Sciatic nerve (tissue), 2 donors: ENCODE results near the gene WDR54. TPM values are rescaled to one million over a fixed set of nuclear protein-coding genes. Genes with fewer than 3 reads are reported as not detected.
A peak's percentile ranks its signal among the peaks of the same experiment; 100 is the strongest.
"Not testable (repeated sequence)": the region's sequence is repeated elsewhere in the genome, so short reads cannot be mapped to it uniquely, and the experiment has no call there.

Source experiments
- ATAC-seq: fragments of 200-7000 bp; cut with Tn5 transposase; one replicate; pipeline ENCODE4 v1.9.1; 2020; ENCODE audit warnings: mild to moderate bottlenecking, moderate library complexity
- DNase-seq: peaks from one replicate; pipeline ENCODE4 v3.0.0-alpha.2; 2020; ENCODE audit warnings: low spot score
- intact Hi-C: fragments of 100-400 bp; cut with DNase I; formaldehyde crosslinking; loops from one replicate; pipeline ENCODE4 v1.14.2; 2022
- total RNA-seq: library from RNA; stranded (reverse); fragmentation: NEBNext Ultra II Directional; extraction: Animal tissue kit (Norgen Biotek cat#: 25700); gene quantifications from one replicate; pipeline ENCODE4 v1.2.1, GENCODE V29; 2021
- donor health status: DM: no; HTN: no; CAD: no.
- donor health status: DM: no; HTN: no; CAD: no.

The WDR54 gene
- total RNA-seq, 1 donor from 2014 or later = 14.0 TPM

DNA sequence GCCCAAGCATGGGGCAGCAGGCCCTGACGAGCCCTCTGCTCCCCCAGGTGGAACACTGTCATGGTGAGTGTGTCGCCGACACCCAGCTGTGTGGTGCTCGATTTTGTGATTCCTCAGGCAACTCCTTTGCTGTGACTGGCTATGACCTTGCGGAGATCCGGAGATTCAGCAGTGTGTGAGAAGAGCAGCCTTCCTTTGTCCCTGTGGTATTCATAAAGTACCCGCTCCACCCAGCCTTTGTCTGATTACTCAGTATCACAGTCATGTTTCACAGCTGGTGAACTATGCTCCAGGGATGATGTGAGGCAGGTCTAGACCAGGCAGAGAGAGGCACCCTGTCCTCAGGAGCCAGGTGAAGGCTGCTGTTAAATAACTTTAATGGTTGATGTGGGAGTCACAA is 4.0 kb downstream of the WDR54 start:
- intact Hi-C loops = no loop called here
- no peak for DNase-seq

DNA sequence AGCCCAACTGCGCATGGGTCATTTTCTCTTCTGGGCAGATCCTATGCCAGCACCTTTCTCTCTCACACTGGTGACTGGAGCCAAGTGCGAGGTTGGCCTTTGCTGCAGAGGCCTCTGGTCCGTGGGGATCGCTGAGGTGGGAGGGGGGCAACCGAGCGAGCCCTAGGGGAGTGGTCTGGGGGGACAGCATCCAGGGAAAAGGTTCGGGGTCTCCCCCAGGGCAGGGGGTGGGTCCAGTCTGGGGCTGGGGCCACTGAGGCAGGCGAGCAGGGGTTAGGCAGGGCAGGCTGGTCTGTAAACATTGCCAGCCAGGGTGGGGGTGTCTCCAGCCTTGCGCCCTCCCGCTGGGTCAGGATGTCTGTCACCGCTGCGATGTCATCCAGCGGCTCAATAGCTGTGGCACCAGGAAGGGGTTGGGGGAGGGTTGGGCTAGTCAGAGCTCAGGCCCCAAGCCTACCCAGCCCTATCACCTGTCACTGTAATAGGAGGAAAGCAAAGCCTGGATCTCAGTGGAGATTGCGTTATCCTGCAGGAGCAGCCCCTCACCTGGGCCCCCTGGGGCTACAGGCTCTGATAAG is 4.7 kb downstream of the WDR54 start:
- no peak for DNase-seq
- intact Hi-C loops = no loop called here
- ATAC-seq = no peak

More for the DNA sequence above, 4.0 kb downstream of the WDR54 start:
- no peak for ATAC-seq

DNA sequence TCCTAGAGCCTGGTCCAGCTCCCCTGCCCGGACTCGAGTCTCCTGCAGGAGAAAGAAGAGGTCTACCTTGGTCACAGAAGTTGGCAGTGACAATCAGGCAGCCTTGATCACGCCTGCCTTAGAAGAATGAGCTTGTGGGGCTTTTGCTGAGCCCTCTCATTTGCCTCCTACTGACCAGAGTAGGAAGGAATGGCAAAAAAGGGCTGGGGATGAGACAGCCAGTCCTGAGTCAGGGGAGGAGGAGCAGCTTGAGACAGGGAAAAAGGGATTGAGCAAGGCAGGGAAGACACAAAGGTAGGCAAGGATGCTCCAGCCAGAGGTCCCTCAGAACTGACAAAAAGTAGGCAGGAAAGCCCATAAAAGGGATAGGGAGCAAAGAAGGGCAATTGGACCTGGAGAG is 6.0 kb downstream of the WDR54 start:
- DNase-seq (no peak), ATAC-seq (no peak)
- intact Hi-C loops = no loop called here

DNA sequence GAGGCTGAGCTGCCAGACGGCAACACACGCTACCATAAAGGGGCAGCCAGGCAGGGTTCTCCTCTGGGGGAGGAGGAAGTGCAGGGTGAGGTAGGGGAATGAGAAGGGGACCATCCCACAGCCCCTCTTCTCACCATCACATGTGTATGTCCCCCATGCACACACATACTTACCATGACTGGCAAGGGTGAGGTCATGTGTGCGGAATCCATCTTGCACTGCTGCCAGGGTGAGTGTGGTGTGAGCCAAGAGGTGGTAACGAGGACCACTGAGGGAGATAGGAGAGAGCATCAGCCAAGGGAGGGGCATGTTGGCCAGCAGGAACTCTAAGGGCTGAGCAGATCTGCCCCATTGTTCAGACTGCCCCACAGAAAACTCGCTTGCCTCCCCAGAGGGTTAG is 7.1 kb downstream of the WDR54 start:
- intact Hi-C loops = no loop called here

DNA sequence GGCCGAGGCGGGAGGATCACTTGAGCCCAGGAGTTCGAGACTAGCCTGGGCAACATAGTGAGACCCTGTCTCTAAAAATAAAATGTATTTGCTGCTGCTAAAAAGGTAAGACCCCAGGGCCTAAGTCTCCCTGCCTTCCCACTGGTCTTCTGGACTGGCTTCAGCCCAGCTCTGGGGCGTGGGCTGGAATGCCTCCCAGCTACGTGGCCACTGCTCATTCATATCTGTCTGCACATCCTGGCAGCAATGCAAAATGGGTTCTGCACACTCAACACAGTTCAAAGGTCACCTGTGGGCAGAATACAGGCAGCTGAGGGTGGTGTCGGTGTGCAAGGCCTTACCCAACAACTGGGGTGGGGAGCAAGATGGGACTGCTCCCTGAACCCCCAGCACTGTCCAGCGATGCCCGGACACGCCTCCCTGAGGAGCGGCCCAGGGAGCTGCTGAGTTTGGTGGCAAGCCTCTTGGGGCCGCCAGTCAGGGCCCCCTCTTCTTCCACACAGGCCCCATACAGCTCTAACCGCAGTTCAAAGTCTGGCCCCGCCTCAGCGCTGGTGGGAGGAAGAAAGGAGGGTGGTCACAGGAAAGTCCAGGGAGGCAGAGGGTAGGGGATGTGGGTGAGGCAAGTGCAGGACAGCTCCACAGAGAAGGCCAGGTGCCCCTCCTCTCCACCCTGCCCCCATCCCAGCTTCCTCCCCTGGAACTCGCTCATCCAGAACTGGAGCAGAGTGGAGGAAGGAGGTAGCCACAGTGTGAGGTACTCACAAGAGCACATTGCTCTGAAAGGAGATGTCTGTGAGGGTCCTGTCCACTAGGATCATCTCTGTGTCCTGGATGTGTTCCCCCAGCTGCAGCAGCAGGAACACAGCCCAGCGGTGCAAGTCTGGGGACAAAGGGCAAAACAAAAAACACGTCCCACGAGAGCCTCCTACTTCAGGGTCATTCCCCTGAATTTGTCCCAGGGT is 8.2 kb downstream of the WDR54 start:
- ATAC-seq = no peak
- intact Hi-C loops = no loop called here

More for the DNA sequence above, 7.1 kb downstream of the WDR54 start:
- no peak for DNase-seq
- no peak for ATAC-seq

DNA sequence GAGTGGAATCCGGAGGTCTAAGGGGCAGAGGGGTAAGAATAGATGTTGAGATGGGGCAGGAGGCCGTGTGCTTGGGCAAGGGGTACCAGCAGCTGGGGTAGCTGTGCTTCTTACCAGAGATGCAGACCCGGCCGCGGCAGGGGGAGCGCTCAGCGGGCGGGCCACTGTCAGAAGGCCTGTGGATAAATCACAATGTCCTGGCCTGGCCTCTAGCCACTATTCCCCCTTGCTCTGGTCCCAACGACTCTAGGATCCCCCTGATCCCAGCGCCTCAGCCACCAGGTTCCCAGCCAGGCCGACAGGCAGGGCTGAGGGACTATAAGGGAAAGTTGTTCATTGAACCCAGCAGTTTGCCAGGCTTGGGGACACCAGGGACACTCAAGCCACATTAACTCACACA is 9.0 kb downstream of the WDR54 start:
- intact Hi-C loops = no loop called here
- DNase-seq (no peak), ATAC-seq (no peak)

More for the DNA sequence above, 8.2 kb downstream of the WDR54 start:
- no peak for DNase-seq

DNA sequence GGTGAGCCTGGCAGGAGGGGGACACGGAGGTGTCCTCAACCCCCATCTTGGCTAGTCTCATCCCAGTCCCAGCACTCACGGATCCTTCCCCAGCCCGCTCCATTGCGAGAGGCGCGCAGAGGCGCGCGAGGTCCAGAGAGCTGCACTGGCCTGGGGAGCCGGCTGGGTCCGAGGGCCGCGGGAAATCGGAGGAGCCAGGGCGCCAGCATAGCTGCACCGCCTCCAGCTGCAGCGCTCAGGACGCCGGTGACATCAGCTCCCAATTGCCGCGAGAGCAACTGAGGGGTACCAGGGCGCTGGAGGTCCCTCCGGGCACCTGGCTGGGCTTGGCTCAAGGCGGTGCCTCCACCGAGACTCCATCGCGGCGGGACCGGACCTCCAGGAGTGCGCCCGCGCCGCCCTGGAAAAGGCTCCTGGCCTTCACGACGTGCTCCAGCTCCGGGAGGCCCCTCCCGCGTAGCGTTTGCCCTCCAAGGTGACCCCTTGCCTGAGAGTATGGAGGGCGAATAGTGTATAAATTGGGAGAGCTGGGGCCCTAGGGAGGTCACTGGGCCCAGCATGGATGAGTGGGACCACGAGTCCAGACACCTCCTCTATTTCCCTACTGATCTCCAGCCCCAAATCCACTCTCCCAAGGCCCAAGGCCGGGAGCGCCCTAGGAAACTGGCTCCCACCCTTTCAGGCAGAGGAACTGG is 14.7 kb downstream of the WDR54 start:
- DNase-seq (no peak), ATAC-seq (no peak)
- intact Hi-C loops = no loop called here

DNA sequence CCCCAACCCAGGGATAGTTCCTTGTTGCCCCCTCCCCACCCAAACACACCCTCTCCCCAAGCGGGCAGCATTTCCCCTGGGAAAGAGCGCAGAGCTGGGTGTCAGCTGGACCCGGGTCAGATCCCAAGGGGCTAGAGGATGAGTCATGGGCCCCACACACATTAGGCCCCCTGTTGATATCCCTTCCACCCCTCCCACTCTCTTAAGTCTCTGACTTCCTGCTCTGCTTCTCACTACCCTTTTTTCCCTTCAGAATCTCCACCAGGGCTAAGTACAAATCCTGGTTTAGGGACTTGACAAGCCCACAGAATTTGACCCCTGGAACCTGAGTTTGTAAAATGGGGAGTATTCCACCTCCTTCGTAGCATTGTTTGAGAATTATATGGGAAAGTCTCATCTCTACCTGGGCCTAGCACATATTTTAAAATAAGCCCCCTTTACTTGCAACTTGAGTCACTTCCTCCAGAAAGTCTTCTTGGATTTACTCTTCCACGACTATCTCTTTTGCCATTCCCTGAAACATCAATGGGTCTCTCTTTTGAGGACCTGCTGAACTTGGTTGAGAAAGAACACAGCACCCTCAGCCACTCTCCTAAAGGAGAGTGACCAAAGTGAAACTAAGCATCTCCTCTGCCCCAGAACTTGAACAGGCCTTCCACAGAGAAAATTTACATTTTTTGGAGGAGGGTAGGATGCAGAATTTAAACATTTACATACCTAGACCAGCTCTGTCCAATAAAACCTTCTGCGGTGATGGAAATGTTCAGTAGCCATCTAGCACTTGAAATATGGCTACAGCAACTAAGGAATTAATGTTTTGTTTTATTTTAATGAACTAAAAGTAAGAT is 15.5 kb downstream of the WDR54 start:
- intact Hi-C loops = no loop called here
- DNase-seq = no peak
- ATAC-seq = no peak

DNA sequence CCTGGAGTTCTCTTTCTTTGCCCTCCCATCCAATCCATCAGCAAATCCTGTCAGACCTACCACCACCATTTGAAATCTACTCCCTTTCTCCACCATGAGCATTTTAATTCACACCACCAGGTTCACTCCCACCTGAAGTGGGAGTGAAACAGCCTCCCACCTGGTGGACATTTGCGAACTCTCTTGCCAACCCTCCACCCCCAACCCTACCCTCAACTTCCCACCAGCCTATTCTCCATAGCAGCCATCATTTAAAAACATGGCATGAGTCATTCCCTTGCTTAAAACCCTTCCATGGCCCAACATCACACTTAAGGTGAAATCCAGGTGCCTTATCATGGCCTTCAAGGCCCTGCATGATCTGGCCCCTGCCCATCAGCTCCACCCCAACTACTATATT is 16.7 kb downstream of the WDR54 start:
- intact Hi-C loops = no loop called here
- ATAC-seq (no peak), DNase-seq (no peak)

DNA sequence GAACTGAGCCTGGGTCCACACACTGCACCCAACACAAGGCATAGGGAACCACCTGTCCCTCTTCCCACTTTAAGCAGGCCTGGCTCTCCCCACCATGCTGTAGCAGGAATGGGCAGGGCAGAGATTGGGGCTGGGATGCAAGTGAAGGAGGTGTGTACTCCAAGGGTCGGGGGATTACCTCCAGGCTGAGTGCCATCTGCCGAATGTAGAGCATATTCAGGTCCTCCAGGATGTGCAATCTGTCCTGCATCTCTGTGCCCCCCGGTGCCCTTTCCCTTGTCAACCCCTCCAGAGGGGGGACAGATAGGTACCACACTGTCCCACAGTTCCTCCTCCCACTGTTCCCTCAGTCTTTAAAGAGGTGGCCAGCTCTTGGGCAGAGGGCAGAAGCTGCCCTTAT is 17.8 kb downstream of the WDR54 start:
- intact Hi-C loops = no loop called here
- ATAC-seq = no peak
- DNase-seq = no peak

DNA sequence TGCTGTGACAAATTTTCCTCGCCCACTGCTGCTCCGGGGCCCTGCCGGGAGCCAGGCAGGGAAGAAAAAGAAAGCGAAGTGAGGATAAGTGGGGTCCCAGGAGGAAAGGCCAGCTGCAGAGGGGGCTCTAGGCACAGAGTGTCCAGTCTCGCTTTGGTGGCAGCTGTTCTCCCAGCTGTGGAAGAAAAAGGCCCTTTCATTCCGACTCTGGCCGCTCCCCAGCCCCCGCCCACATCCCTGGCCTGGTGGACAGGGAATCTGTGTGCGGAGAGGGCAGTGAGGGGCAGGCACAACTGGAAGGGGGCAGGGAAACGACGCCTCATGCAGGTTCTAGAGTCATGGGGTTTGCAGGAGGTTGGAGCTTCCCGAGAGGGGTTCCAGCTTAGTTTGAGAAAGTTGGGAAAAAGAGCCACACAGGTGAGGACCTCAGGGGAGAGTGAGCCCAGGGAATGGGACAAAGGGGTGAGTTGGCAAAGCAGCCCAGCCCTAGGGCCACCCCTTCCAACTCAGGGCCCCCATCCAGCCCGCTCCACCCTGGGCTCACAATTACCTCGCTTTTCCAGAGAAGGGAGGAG is 18.4 kb downstream of the WDR54 start:
- intact Hi-C loops = no loop called here
- peak; percentile 84 for ATAC-seq
- peak; percentile 90 for DNase-seq

DNA sequence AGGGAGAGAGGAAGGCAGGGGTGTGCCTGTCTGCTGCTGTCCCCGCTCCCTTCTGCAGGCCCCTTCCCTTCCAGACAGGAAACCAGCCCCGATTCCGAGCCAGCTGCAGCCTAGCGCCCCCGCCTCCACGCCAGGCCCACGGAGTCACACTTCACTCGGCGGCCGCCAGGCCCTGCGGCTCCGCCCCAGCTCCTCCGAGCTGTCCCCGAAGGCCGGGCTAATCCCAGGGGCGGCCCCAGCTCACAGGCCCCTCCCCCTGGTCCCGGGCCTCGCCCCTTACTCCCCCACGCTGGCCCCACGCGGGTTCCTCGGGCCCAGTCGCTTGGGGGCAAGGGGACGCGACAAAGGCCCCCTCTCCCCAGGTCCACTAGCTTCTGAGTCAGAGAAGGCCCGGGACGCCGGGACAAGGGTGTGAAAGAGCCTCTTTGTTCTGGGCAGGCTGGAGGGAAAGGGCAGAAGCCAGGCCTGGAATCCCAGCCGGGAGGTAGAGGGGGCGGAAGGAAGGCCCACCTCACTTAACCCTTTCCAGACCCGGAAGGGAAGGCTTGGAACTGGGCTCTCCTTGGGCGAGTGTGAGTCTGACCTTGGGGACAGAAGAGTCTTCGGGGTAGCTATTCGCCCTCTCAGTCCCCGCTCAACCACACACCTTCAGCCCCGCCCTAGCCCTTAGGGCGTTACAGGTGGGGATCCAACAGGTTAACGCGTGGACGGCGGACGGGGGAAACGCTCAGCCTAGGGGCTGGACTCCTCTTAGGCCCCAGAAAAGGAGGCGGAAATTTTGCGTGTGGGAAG is 19.0 kb downstream of the WDR54 start:
- DNase-seq (peak; percentile 93), ATAC-seq (peak; percentile 93)
- intact Hi-C loops = no loop called here

DNA sequence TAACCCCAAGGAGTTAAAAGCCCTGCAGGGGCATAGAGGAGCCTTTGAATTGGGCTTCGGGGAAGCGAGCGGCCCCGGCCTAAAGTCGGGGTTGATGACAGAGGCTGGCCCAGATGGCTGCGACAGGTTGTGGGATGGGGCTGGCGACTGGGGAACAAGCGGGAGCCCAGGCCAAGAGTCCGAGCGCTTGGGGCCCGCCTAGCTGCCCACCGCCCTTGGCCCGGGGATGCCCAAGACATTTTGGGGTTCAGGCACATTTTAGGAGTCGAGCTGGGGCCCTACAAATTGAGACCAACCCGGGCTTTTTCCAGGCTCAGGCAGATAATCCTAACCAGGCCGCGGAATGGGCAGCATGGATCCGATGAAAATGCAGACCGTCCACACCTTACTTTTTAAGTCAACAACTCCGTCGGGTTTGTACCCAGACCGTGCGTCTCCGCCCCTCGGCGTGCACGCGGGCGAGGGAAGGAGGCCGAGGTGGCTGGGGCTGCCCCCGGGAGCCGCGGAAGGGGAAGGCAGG is 19.7 kb downstream of the WDR54 start:
- peak; percentile 18 for ATAC-seq
- intact Hi-C loops = no loop called here

DNA sequence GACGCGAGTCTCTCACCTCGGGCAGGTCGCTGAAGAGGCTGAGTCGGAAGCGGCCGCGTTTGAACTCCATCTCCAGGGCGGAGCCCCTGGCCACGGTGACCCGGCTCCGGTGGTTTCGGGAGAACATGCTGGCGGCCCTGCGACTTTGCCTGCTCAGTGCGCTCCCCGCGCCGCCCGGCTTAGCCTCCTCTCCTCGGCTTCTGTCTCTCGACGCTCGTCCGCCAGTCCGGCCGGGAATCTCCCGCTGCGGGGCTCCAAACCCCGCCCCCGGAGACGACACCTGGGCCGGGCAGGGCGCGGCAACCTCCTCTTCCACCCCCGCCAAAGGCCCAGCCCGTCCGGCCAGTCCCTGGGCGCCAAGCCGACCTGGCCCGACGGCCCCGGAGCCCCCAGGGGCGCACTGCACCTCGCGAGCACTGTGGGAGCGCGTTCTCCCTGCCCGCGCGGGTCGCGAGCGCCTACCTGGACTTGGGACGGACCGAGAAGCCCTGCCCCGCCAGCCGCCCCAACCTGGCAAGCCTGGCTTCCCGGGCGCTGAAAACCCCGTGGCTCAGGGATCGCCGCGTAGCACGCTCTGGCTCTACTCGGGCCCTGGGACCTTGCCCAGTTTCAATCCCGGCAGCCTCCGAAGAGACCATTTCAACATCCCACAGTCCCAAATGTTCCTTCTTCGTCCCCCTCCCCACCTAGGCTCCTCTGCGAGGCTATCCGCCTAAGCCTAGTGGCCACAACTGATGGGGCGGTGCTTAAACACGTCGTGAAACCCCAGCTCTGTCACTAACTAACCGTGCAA is 20.4 kb downstream of the WDR54 start, which contains the start of gene RTKN:
RTKN (minus strand) TSS at position 248 of the 793 bp plus-strand sequence; CDS start at position 127, 121 bp downstream.
- DNase-seq = peak; percentile 71
- ATAC-seq = peak; percentile 1

More for the DNA sequence above, 19.7 kb downstream of the WDR54 start:
- peak; percentile 75 for DNase-seq

DNA sequence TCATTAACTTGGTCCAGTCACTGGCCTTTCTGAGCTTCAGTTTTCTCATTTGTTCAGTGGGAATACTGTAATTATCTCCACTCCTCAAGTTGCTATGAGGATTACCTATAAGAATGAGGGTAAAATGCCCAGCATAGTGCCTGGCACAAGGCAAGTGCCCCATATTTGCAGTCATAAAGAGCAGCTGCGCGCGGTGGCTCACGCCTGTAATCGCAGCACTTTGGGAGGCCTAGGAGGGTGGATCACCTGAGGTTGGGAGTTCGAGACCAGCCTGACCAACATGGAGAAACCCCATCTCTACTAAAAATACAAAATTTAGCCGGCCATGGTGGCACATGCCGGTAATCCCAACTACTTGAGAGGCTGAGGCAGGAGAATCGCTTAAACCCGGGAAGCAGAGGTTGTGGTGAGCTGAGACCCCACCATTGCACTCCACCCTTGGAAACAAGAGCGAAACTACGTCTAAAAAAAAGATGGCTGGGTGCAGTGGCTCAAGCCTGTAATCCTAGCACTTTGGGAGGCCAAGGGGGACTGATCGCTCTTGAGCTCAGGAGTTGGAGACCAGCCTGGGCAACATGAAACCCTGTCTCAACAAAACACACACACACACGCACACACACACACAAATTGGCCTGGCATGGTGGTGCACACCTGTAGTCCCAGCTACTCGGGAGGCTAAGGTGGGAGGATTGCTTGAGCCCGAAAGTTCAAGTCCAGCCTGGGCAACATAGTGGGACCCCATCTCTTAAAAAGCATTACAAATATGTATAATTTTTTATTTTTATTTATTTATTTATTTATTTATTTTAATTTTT is 21.2 kb downstream of the WDR54 start:
- ATAC-seq, intact Hi-C loops, DNase-seq: not testable (repeated sequence)

More for the DNA sequence above, 20.4 kb downstream of the WDR54 start, which contains the start of gene RTKN:
- intact Hi-C loops = no loop called here
